Gastroesophageal sphincter (tissue), 4 donors: ENCODE measurements around the gene MDGA2. TPM values are rescaled to one million over a fixed set of nuclear protein-coding genes. Genes with fewer than 3 reads are reported as not detected.

ENCODE experiments used
- ATAC-seq: fragments of 150-250 bp; one replicate; pipeline ENCODE4 v1.9.1; 2016; ENCODE audit warnings: mild to moderate bottlenecking, moderate library complexity
- H3K27ac ChIP-seq, 4 donors: fragments of 200-600 bp; sonication (generic) in 3 of 4; 1 replicate in 3 of 4; 2 replicates in 1 of 4; pipeline ENCODE4 v1.5.1; 2016 to 2019
- H3K27me3 ChIP-seq: fragments of 200-600 bp; sonication (generic); one replicate; pipeline ENCODE4 v1.5.1; 2019
- H3K36me3 ChIP-seq, 2 donors: fragments of 200-600 bp; sonication (generic); one replicate each; pipeline ENCODE4 v1.5.1; 2019; ENCODE audit warnings: control low read depth in 1 of 2
- H3K4me1 ChIP-seq, 3 donors: fragments of 200-600 bp; sonication (generic); 1 replicate in 2 of 3; 2 replicates in 1 of 3; pipeline ENCODE4 v1.5.1; 2016 to 2019; ENCODE audit warnings: control low read depth in 2 of 3
- H3K4me3 ChIP-seq, 2 donors: fragments of 200-600 bp; sonication (generic); one replicate each; pipeline ENCODE4 v1.5.1; 2019; ENCODE audit warnings: mild to moderate bottlenecking in 1 of 2, moderate library complexity in 1 of 2
- H3K9me3 ChIP-seq, 3 donors: fragments of 200-600 bp; sonication (generic); one replicate each; pipeline ENCODE4 v1.5.1; 2017 to 2019; ENCODE audit warnings: control low read depth in 2 of 3
- CTCF ChIP-seq, 4 experiments: fragments of 200-600 bp in 2 of 4; fragments of 450-650 bp in 2 of 4; sonication (generic) in 1 of 4; IDR thresholded peaks; one replicate each; pipeline ENCODE4 v1.5.1; 2017 to 2019; ENCODE audit warnings: antibody characterized with exemption in 4 of 4, mild to moderate bottlenecking in 2 of 4, moderate library complexity in 2 of 4
- EP300 ChIP-seq: sonication (generic); formaldehyde crosslinking; IDR thresholded peaks from one replicate; pipeline ENCODE4 v1.6.1; 2017; ENCODE audit warnings: antibody characterized with exemption, mild to moderate bottlenecking
- POLR2A ChIP-seq, 2 donors: fragments of 450-650 bp; IDR thresholded peaks; one replicate each; pipeline ENCODE4 v1.6.1; 2017; ENCODE audit warnings: antibody characterized with exemption in 2 of 2, mild to moderate bottlenecking in 2 of 2, moderate library complexity in 1 of 2
- POLR2AphosphoS5 ChIP-seq: sonication (generic); formaldehyde crosslinking; IDR thresholded peaks from one replicate; pipeline ENCODE4 v1.6.1; 2017; ENCODE audit warnings: antibody characterized with exemption
- WGBS, 2 donors: methylation state at CpG; one replicate each; pipeline ENCODE4 v1.1.5; 2018; ENCODE audit warnings: low coverage in 1 of 2; 5-methylcytosine and 5-hydroxymethylcytosine counted together
- total RNA-seq, 4 donors: library from RNA; depleted of rRNA; stranded (reverse); fragments of >200 nt; gene quantifications; one replicate each; pipeline ENCODE4 v1.1.0, GENCODE V29; 2016

MDGA2 gene
- total RNA-seq, 4 donors from 2014 or later = 0.40 TPM; not detected in 3

- Histone ChIP-seq H3K27me3 (no peaks in the 10 kb centered on the region), H3K9me3 (no peaks in the 10 kb centered on the region), H3K27ac (no peak overlapping the region), H3K36me3 (no peaks in the 10 kb centered on the region), H3K4me1 (no peaks in the 10 kb centered on the region), H3K4me3 (no peak overlapping the region)
- ATAC-seq = no peak
- 54 to 73% methylated on average over 2 to 4 of the region's 4 CpGs for WGBS, 2 donors
- TF ChIP-seq EP300 = no peak
- TF ChIP-seq CTCF (IDR thresholded peaks at IDR 0.05) = no peak
- no peak for TF ChIP-seq POLR2A (IDR thresholded peaks at IDR 0.05)
- TF ChIP-seq POLR2AphosphoS5 = no peak
Observed at GRCh38 chr14:47541662-47542061, 133.7 kb downstream of the MDGA2 start.

- Histone ChIP-seq H3K4me1 (no peaks in the 10 kb centered on the region), H3K27me3 (no peaks in the 10 kb centered on the region), H3K4me3 (no peak overlapping the region), H3K9me3 (no peaks in the 10 kb centered on the region), H3K27ac (no peak overlapping the region), H3K36me3 (no peaks in the 10 kb centered on the region)
- ATAC-seq = no peak
- 30 to 37% methylated on average over 3 of the region's 3 CpGs for WGBS, 2 donors
- TF ChIP-seq POLR2AphosphoS5 (no peak), CTCF (IDR thresholded peaks at IDR 0.05) (peak in 1 of 4 experiments; percentile 25), POLR2A (IDR thresholded peaks at IDR 0.05) (no peak), EP300 (no peak)
Observed at GRCh38 chr14:47539031-47539461, 136.4 kb downstream of the MDGA2 start.

- TF ChIP-seq POLR2AphosphoS5 (no peak), CTCF (IDR thresholded peaks at IDR 0.05) (no peak), POLR2A (IDR thresholded peaks at IDR 0.05) (no peak), EP300 (no peak)
- H3K9me3 ChIP-seq = no peaks in the 10 kb centered on the region
- whole genome bisulfite sequencing, 2 donors = 46 to 51% methylated on average over 2 of the region's 2 CpGs
Observed at GRCh38 chr14:47536341-47536740, 139.1 kb downstream of the MDGA2 start.

GRCh38 chr14:47526591-47527244 lies 148.7 kb downstream of the MDGA2 start:
- no peaks in the 10 kb centered on the region for H3K27me3 ChIP-seq
- ATAC-seq = no peak
- H3K4me1 ChIP-seq = no peaks in the 10 kb centered on the region
- no peak for TF ChIP-seq EP300
- no peak for TF ChIP-seq POLR2AphosphoS5
- TF ChIP-seq POLR2A (IDR thresholded peaks at IDR 0.05) = no peak
- no peak for TF ChIP-seq CTCF (IDR thresholded peaks at IDR 0.05)
- peaks cover 0 to 9% (median 0%) of the 10 kb centered on the region in 3 donors for H3K9me3 ChIP-seq
- H3K36me3 ChIP-seq = no peaks in the 10 kb centered on the region
- no peak overlapping the region for H3K4me3 ChIP-seq
- no peak overlapping the region for H3K27ac ChIP-seq
- 67 to 72% methylated on average over 2 to 3 of the region's 3 CpGs for WGBS, 2 donors

More at GRCh38 chr14:47536341-47536740, 139.1 kb downstream of the MDGA2 start:
- H3K4me3 ChIP-seq = no peak overlapping the region
- no peak for ATAC-seq
- H3K36me3 ChIP-seq = no peaks in the 10 kb centered on the region
- no peaks in the 10 kb centered on the region for H3K27me3 ChIP-seq
- no peak overlapping the region for H3K27ac ChIP-seq
- H3K4me1 ChIP-seq = no peaks in the 10 kb centered on the region

GRCh38 chr14:47524524-47524923 lies 150.9 kb downstream of the MDGA2 start:
- no peak for ATAC-seq
- TF ChIP-seq CTCF (IDR thresholded peaks at IDR 0.05) = no peak
- TF ChIP-seq EP300 = no peak
- TF ChIP-seq POLR2AphosphoS5 = no peak
- TF ChIP-seq POLR2A (IDR thresholded peaks at IDR 0.05) = no peak
- 65 to 71% methylated on average over 4 of the region's 4 CpGs for WGBS, 2 donors
- Histone ChIP-seq H3K36me3 (no peaks in the 10 kb centered on the region), H3K27me3 (no peaks in the 10 kb centered on the region), H3K27ac (no peak overlapping the region), H3K4me3 (no peak overlapping the region), H3K9me3 (no peaks in the 10 kb centered on the region), H3K4me1 (no peaks in the 10 kb centered on the region)
